Measurements from ENCODE around the gene FCN2.

FCN2 gene

DNA sequence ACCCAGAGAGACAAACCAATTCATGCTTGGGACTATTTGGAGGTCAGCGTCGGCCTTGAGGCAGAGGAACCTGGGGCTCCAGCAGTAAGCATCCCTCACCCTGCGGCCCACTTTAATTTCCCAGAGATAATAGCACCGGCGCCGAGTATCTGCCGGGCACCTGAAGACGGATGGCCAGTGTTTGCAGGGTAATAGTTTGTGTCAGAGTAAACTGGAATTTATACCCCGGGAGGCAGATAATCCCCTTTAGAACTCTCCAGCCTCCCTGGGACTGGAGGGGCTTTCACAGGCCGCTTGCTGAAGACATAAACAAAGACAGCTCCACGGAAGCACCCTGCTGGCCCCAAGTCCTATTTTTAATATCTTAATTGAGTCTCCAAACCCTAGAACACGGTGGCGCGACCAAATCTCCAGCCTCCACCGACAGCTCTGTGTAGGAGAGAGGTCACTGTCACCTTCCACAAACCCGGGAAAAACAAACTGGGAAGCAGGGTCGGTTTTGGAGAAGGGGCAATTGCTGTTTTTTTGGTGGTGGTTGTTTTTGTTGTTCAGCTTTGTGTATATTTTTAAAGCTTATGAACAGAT, 54.5 kb downstream of the FCN2 start:
- DNase-seq, result no peak

DNA sequence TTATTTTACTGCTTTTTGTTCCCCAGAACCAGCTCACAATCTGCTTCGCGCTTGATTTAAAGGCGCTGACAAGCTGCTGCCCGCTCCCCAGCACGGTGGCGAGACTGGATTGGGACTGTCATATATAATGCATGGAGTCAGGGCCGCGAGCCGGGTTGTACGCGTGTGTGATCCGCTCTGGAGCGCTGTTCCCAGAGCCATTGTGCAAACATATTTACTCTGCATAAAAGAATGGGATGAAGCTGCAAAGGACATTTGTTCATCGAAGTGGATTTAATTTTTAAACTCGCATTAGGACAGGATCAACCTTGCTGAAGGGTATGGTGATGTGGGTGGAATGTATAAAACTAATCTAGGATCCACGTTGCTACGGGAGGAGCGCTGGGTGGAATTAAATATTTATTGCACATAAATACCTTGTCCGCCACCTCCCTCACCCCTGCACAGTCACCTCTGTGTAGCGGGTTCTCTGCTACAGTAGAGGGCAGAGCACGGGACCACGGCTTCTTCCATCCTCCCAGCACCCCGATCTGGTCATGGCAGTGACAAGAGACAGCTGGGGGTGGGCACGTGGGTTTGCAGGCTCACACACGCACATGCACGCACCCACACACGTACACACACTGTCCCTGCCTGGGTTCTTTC, 55.2 kb downstream of the FCN2 start:
- DNase-seq, result no peak

DNA sequence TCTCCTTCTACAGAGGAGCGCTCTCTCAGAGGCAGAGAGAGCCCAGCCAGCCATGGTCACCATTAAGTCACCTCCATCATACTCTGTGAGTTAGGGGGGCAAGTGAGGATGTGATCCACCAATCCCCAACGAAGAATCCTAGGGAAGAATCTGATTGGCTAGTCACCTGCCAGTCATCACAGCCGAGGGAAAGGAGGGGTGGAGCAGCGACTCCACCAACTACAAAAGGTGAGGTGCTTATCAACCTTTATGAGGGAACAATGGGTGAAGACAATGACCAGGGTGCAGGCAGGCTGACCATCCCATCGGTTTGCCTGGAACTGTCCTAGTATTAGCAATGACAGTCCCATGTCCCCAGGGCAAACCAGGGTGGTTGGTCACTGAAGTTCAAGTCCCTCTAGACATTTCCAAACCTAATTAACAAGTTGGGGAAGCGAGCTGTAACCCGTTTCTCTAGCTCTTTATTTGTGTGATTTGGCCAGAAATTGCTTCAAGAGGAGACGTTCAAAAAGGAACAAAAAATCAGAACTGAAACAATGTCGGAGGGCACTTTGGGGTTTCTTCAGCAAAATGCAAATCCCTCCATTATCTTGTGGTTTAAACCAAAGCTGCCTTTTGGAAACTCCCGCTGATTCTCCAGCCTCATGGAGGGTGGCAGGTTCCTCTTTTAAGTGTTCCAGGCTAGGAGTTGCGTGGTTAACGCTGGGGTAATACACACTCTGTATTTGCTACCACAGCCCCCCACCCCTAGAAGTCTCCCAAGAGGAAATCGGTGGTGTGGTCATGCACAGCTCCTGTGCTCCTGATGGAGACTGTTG, 55.9 kb downstream of the FCN2 start:
- no peak for DNase-seq

Data from activated CD4-positive, alpha-beta T cell treated with anti-CD3 and anti-CD28 coated beads, Interleukin-2, amount 50 U/mL, for 16 hours (primary cell).